ENCODE results near the gene KCNG2.
"Not testable (repeated sequence)": the region's sequence is repeated elsewhere in the genome, so short reads cannot be mapped to it uniquely, and the experiment has no call there.

Gene KCNG2, protein sequence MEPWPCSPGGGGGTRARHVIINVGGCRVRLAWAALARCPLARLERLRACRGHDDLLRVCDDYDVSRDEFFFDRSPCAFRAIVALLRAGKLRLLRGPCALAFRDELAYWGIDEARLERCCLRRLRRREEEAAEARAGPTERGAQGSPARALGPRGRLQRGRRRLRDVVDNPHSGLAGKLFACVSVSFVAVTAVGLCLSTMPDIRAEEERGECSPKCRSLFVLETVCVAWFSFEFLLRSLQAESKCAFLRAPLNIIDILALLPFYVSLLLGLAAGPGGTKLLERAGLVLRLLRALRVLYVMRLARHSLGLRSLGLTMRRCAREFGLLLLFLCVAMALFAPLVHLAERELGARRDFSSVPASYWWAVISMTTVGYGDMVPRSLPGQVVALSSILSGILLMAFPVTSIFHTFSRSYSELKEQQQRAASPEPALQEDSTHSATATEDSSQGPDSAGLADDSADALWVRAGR
- 0 reads per million in 3 donors for total RNA-seq

DNA sequence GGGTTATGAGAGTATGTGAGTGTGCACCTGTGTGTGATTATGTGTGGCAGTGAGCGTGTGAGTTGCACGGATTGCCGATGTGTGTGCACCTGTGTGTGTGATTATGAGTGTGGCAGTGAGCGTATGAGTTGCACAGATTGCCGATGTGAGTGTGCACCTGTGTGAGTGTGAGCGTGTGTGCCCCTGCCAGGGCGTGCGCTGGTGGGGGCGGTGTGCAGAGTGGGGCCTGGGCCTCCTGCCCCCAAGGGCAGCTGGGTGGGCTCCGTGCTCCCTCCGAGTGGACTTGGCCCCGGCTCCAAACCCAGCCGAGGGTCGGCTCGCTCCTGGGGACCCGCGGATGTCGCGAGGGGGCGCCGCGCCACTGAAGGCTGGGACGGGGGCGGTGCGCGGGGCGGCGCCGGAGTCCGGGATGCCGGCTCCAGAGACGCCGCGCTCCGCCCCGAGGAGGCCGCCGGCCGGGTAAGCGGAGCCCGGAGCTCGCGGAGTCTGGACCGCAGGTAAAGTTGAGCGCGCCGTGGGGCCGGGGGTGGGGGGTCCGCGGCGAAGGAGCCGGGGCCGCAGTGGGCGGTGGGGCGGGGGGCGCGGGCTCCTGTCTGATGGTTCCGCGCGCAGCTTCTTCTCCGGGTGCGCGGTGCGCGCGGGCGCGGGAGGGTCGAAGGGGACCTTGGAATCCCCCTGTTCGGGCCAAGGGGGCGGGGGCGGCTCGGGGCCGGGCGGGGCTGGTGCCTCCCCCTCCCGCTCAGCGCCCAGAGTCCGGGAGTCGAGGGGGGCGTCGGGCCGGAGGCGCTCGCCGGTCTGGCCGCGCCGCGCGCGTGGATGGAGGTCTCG is at the start of gene KCNG2:
KCNG2 (plus strand) TSS at position 421 of the 828 bp plus-strand sequence. CDS start 65,730 bp downstream, outside the sequence.
- no peak within 1 kb of the TSS for H3K4me3 ChIP-seq (ENCODE audit: insufficient read depth, low read depth, low read length, poor library complexity, severe bottlenecking)
- H3K9me3 ChIP-seq (ENCODE audit: control insufficient read depth, low read length): no peaks in the 10 kb centered on the region
- peaks cover 7% of the 10 kb centered on the region for H3K4me1 ChIP-seq (ENCODE audit: control insufficient read depth, insufficient read depth, low read length, poor library complexity, severe bottlenecking)
- H3K27ac ChIP-seq (ENCODE audit: insufficient read depth, low read length, poor library complexity, severe bottlenecking): no peak within 1 kb of the TSS
- no peaks in the 10 kb centered on the region for H3K36me3 ChIP-seq (ENCODE audit: control insufficient read depth, insufficient read depth, low read length)
- H3K27me3 ChIP-seq (replicated peaks; ENCODE audit: control insufficient read depth, insufficient read depth, low read length, poor library complexity, severe bottlenecking): peaks cover 15% of the 10 kb centered on the region
- DNase-seq: no peak

DNA sequence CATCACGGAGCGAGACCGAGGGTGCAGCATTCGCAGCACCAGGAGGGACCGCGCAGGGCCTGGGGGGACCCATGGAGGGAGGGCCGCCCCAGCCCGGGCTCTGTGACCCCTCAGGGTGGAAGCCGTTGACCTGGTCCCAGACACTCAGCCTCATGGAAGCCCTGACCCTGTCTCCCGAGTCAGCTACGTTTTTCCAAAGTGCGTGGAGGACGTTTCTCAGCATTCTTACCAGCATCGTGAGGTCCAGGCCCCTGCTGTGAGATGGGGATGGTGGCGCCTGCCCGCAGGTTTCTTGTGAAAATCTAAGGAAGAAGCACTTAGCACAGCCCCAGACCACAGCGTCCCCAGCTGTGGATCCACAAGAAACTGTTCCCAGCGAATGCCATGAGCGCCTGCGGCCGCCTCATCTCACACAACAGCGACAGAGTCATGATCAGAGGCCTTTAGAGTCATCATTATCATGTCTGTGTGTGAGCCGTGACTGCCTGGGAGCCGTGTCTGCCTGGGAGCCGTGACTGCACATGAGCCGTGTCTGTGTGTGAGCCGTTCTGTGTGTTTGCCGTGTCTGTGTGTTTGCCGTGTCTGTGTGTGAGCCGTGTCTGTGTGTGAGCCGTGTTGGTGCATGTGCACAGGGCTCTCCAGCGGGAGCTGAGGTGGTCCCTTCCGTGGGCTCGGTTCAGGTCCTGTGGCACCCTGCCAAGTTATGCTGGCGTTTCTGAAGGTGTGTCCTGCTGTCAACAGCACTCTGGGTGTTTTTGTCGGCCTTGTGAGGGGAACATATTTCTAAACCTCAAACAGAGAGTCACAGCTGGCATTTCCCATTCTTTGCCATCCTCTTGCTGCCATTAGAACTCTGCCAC is 49.2 kb upstream of the KCNG2 start:
- Histone ChIP-seq H3K9me3 (ENCODE audit: control insufficient read depth, low read length) (no peaks in the 10 kb centered on the region), H3K4me1 (ENCODE audit: control insufficient read depth, insufficient read depth, low read length, poor library complexity, severe bottlenecking) (no peaks in the 10 kb centered on the region), H3K27me3 (replicated peaks; ENCODE audit: control insufficient read depth, insufficient read depth, low read length, poor library complexity, severe bottlenecking) (no peaks in the 10 kb centered on the region), H3K27ac (ENCODE audit: insufficient read depth, low read length, poor library complexity, severe bottlenecking) (no peak overlapping the region), H3K4me3 (ENCODE audit: insufficient read depth, low read depth, low read length, poor library complexity, severe bottlenecking) (no peak overlapping the region), H3K36me3 (ENCODE audit: control insufficient read depth, insufficient read depth, low read length) (peaks cover 43% of the 10 kb centered on the region)
- DNase-seq: no peak

DNA sequence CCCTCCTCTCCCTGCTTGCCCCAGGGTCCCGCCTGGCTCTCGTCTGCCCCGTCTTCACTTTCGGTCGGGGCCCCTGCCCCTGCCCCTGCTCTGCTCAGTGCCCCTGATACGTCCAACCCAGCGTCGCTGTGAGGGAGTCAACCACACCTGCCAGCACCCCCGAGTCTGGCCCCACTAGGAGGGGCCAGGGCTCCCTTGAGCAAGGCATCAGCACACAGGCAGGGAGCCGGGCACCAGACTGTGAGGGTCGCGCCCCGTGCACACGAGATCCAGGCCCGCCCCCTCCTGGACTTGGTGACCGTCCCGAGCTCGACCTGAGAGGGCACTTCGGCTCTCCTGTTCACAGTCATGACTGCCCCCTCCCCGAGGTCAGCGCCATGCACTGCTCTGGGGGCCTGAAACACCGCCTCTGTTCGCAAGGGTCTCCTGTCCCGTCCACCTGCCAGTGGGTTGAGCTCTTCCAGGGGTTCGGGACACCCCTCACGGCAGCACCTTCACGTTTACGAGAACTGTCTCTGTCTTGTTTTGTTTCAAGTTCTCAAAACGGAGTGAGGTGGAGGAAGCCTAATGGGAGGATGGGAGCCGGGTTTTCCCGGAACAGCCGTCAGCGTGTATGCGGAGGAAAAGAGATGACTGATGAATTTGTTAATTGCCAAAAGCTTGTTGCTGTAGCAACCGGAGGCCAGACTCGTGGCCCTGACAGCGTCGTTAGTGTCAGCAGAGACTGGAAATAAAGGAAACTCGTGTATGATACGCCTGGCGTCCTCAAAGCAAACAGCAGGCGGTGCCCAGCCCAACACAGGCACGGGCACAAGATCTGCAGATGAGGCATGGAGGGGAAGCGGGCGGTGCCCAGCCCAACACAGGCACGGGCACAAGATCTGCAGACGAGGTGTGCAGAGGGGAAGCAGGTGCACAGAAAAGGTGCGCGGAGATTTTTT is 48.2 kb upstream of the KCNG2 start:
- DNase-seq: no peak
- peaks cover 45% of the 10 kb centered on the region for H3K36me3 ChIP-seq (ENCODE audit: control insufficient read depth, insufficient read depth, low read length)
- no peak overlapping the region for H3K4me3 ChIP-seq (ENCODE audit: insufficient read depth, low read depth, low read length, poor library complexity, severe bottlenecking)
- no peaks in the 10 kb centered on the region for H3K4me1 ChIP-seq (ENCODE audit: control insufficient read depth, insufficient read depth, low read length, poor library complexity, severe bottlenecking)
- H3K9me3 ChIP-seq (ENCODE audit: control insufficient read depth, low read length): no peaks in the 10 kb centered on the region
- H3K27ac ChIP-seq (ENCODE audit: insufficient read depth, low read length, poor library complexity, severe bottlenecking): no peak overlapping the region
- H3K27me3 ChIP-seq (replicated peaks; ENCODE audit: control insufficient read depth, insufficient read depth, low read length, poor library complexity, severe bottlenecking): no peaks in the 10 kb centered on the region

DNA sequence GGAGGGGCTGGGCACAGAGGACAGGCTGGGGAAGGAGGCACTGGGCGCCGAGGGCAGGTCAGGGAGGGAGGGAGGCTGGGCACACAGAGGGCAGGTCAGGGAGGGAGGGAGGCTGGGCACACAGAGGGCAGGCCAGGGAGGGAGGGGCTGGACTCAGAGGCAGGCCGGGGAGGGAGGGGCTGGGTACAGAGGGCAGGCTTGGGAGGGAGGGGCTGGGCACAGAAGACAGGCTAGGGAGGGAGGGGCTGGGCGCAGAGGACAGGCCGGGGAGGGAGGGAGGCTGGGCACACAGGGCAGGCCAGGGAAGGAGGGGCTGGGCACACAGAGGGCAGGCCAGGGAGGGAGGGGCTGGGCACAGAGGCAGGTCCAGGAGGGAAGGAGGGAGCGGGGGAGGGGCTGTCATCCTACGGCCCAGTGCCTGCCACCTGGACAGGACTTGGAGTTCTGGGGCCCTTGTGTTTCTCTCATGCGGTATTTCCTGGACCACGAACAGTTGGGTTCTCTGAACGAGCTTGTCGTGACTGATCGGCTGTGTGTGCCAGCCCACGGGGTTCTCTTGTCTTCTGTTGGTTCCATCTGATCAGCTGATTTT is 46.7 kb upstream of the KCNG2 start:
- H3K27ac ChIP-seq (ENCODE audit: insufficient read depth, low read length, poor library complexity, severe bottlenecking): no peak overlapping the region
- H3K9me3 ChIP-seq (ENCODE audit: control insufficient read depth, low read length): no peaks in the 10 kb centered on the region
- DNase-seq: no peak
- H3K36me3 ChIP-seq (ENCODE audit: control insufficient read depth, insufficient read depth, low read length): peaks cover 55% of the 10 kb centered on the region
- H3K4me3 ChIP-seq (ENCODE audit: insufficient read depth, low read depth, low read length, poor library complexity, severe bottlenecking): no peak overlapping the region
- H3K4me1 ChIP-seq (ENCODE audit: control insufficient read depth, insufficient read depth, low read length, poor library complexity, severe bottlenecking): no peaks in the 10 kb centered on the region
- H3K27me3 ChIP-seq (replicated peaks; ENCODE audit: control insufficient read depth, insufficient read depth, low read length, poor library complexity, severe bottlenecking): no peaks in the 10 kb centered on the region

DNA sequence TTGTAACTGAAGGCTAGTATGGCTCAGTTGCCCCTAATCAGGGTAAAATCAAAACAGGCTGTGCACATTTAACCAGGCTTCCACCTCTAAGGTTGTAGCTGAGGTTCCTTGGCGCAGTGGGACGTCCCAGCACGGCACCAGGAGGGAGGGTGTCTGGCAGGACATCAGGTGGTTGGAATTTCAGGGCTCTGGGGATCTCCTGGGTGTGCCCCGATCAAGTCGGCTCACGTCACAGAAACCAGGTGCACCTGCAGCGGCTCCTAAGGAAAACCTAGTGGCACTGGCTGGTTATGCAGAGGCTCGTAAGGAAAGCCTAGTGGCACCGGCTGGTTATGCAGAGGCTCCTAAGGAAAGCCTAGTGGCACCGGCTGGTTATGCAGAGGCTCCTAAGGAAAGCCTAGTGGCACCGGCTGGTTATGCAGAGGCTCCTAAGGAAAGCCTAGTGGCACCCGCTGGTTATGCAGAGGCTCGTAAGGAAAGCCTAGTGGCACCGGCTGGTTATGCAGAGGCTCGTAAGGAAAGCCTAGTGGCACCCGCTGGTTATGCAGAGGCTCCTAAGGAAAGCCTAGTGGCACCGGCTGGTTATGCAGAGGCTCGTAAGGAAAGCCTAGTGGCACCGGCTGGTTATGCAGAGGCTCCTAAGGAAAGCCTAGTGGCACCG is 45.7 kb upstream of the KCNG2 start:
- H3K4me1 ChIP-seq (ENCODE audit: control insufficient read depth, insufficient read depth, low read length, poor library complexity, severe bottlenecking); H3K27ac ChIP-seq (ENCODE audit: insufficient read depth, low read length, poor library complexity, severe bottlenecking); H3K9me3 ChIP-seq (ENCODE audit: control insufficient read depth, low read length); H3K27me3 ChIP-seq (replicated peaks; ENCODE audit: control insufficient read depth, insufficient read depth, low read length, poor library complexity, severe bottlenecking); DNase-seq; H3K4me3 ChIP-seq (ENCODE audit: insufficient read depth, low read depth, low read length, poor library complexity, severe bottlenecking): not testable (repeated sequence)
- peaks cover 50% of the 10 kb centered on the region for H3K36me3 ChIP-seq (ENCODE audit: control insufficient read depth, insufficient read depth, low read length)

DNA sequence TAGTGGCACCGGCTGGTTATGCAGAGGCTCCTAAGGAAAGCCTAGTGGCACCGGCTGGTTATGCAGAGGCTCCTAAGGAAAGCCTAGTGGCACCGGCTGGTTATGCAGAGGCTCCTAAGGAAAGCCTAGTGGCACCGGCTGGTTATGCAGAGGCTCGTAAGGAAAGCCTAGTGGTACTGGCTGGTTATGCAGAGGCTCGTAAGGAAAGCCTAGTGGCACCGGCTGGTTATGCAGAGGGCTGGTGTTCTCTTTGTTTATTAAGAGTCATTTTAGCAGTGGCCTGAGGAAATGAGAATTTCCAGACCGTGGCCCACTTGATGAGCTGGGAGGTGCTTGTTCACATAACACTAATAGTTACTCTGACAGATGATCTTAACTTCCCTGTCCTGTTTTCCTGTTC is 44.8 kb upstream of the KCNG2 start:
- not testable (repeated sequence) for DNase-seq; H3K9me3 ChIP-seq (ENCODE audit: control insufficient read depth, low read length); H3K4me1 ChIP-seq (ENCODE audit: control insufficient read depth, insufficient read depth, low read length, poor library complexity, severe bottlenecking); H3K4me3 ChIP-seq (ENCODE audit: insufficient read depth, low read depth, low read length, poor library complexity, severe bottlenecking); H3K27me3 ChIP-seq (replicated peaks; ENCODE audit: control insufficient read depth, insufficient read depth, low read length, poor library complexity, severe bottlenecking); H3K27ac ChIP-seq (ENCODE audit: insufficient read depth, low read length, poor library complexity, severe bottlenecking)
- H3K36me3 ChIP-seq (ENCODE audit: control insufficient read depth, insufficient read depth, low read length): peaks cover 46% of the 10 kb centered on the region

DNA sequence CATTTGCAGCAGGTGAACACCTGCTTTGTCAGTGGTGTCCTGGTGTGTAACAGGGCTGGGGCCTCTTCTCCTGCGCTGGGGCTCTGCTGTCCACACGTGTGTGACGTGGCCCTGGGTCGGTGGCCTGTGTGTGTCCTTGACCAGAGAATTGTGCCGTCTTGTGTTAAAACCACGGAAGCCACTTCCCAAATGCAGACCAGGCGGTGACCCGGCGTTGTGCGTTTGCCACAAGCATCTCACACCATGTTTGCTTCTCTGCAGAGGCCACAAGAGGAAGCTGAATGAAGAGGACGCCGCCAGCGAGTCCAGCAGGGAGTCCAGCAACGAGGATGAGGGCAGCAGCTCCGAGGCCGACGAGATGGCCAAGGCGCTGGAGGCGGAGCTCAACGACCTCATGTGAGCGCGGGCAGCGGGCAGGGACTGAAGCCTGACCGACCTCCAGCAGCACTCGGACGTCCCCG is 44.3 kb upstream of the KCNG2 start:
- DNase-seq: no peak
- H3K4me3 ChIP-seq (ENCODE audit: insufficient read depth, low read depth, low read length, poor library complexity, severe bottlenecking): no peak overlapping the region
- H3K27me3 ChIP-seq (replicated peaks; ENCODE audit: control insufficient read depth, insufficient read depth, low read length, poor library complexity, severe bottlenecking): no peaks in the 10 kb centered on the region
- H3K9me3 ChIP-seq (ENCODE audit: control insufficient read depth, low read length): no peaks in the 10 kb centered on the region
- no peak overlapping the region for H3K27ac ChIP-seq (ENCODE audit: insufficient read depth, low read length, poor library complexity, severe bottlenecking)
- peaks cover 41% of the 10 kb centered on the region for H3K36me3 ChIP-seq (ENCODE audit: control insufficient read depth, insufficient read depth, low read length)
- H3K4me1 ChIP-seq (ENCODE audit: control insufficient read depth, insufficient read depth, low read length, poor library complexity, severe bottlenecking): no peaks in the 10 kb centered on the region

DNA sequence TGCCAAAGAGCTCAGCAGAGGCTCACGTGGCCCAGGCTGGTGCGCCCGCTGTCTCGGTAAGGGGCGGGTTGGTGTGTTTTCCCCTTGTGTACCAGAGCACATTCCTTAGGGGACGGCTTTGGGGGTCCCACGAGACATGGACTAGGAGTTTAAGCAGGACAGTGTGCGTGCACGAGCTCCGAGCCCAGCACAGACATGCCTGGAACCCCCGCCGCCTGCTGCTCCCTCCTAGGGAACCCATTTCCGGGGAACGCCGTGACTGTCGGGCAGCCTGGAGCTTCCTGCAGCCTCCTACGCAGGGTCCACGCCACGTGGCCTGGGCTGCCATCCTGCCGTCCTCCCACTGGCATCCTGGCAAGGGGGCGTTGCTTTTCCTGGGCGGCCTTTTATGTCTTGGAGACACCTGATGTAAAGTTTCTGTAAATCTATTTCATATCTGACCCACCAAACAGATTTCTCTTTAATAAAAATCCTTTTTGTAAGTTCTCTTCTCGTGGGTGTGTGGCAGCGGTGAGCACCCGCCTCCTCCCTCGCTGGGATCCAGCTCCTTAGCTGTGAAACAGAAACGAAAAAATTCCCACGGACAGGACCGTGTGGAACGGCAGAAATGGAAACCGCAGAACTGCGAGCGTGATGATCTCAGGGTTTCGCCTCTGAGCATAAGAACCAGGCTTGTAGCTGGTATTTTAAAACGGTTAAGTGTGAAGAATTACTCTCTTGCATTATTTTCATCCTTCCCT is 43.5 kb upstream of the KCNG2 start:
- Histone ChIP-seq H3K36me3 (ENCODE audit: control insufficient read depth, insufficient read depth, low read length) (peaks cover 37% of the 10 kb centered on the region), H3K9me3 (ENCODE audit: control insufficient read depth, low read length) (no peaks in the 10 kb centered on the region), H3K27me3 (replicated peaks; ENCODE audit: control insufficient read depth, insufficient read depth, low read length, poor library complexity, severe bottlenecking) (no peaks in the 10 kb centered on the region), H3K4me3 (ENCODE audit: insufficient read depth, low read depth, low read length, poor library complexity, severe bottlenecking) (no peak overlapping the region), H3K27ac (ENCODE audit: insufficient read depth, low read length, poor library complexity, severe bottlenecking) (no peak overlapping the region), H3K4me1 (ENCODE audit: control insufficient read depth, insufficient read depth, low read length, poor library complexity, severe bottlenecking) (no peaks in the 10 kb centered on the region)
- no peak for DNase-seq

Measured in effector memory CD4-positive, alpha-beta T cell (primary cell).